ENCODE measurements around the gene EFCAB6.

- TF ChIP-seq, protein P1, sequence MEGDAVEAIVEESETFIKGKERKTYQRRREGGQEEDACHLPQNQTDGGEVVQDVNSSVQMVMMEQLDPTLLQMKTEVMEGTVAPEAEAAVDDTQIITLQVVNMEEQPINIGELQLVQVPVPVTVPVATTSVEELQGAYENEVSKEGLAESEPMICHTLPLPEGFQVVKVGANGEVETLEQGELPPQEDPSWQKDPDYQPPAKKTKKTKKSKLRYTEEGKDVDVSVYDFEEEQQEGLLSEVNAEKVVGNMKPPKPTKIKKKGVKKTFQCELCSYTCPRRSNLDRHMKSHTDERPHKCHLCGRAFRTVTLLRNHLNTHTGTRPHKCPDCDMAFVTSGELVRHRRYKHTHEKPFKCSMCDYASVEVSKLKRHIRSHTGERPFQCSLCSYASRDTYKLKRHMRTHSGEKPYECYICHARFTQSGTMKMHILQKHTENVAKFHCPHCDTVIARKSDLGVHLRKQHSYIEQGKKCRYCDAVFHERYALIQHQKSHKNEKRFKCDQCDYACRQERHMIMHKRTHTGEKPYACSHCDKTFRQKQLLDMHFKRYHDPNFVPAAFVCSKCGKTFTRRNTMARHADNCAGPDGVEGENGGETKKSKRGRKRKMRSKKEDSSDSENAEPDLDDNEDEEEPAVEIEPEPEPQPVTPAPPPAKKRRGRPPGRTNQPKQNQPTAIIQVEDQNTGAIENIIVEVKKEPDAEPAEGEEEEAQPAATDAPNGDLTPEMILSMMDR (IDR thresholded peaks at IDR 0.05): no peak
- TF ChIP-seq POLR2A (IDR thresholded peaks at IDR 0.05) (no peak), POLR2AphosphoS5 (IDR thresholded peaks at IDR 0.05) (no peak)
Observed at GRCh38 chr22:43507235-43507634, 304.9 kb downstream of the EFCAB6 start.
